ENCODE results near the gene KDM3A. TPM values are rescaled to one million over a fixed set of nuclear protein-coding genes. Genes with fewer than 3 reads are reported as not detected.

Gene KDM3A
- total and polyA plus RNA-seq, 10 of the 15 experiments (the other 5 are each of a cell fraction or from before 2014, with no cell fraction given): 3.8 to 102 (median 11.1) TPM

- BruUV-seq (replicated peaks): no TSS peak
- Histone ChIP-seq H3K79me2 (ENCODE audit: control insufficient read depth, insufficient read depth, low read length) (no peaks in the 10 kb centered on the region), H3K27me3 (replicated peaks in 1 of 2; ENCODE audit: control insufficient read depth in 2 of 2, insufficient read depth in 2 of 2, low read length in 1 of 2) (no peaks in the 10 kb centered on the region), H3K9me3 (replicated peaks; ENCODE audit: control insufficient read depth, insufficient read depth, low read length) (no peaks in the 10 kb centered on the region), H3K36me3 (ENCODE audit: control insufficient read depth in 2 of 2, insufficient read depth in 2 of 2, low read length in 1 of 2) (no peaks in the 10 kb centered on the region), H3K4me2 (ENCODE audit: control insufficient read depth, insufficient read depth) (no peak overlapping the region), H4K20me1 (ENCODE audit: control insufficient read depth, insufficient read depth) (no peaks in the 10 kb centered on the region), H3K4me3 (no peak overlapping the region), H3K9ac (ENCODE audit: control insufficient read depth, insufficient read depth, low read length) (no peak overlapping the region), H3K27ac (ENCODE audit: control insufficient read depth, insufficient read depth) (no peak overlapping the region), H3K4me1 (ENCODE audit: control insufficient read depth, insufficient read depth, low read length) (no peaks in the 10 kb centered on the region; the same call in 1 of the 2 replicates), H2AFZ (ENCODE audit: control insufficient read depth, low read depth, low read length) (no peak overlapping the region)
- DNase-seq (ENCODE audit: low read depth, low spot score): no peak
- ChIA-PET SMC1A (ENCODE audit: uncharacterized antibody, unreplicated experiment) (interaction anchor here (0.9 to 1.0 kb wide), 2 partner anchors 51 to 75 kb away, joined by 3 to 4 read pairs; no protein-coding TSS in a partner anchor), POLR2A (interaction anchor here (0.5 kb wide), 2 partner anchors 49 to 1291 kb away, joined by 3 read pairs; no protein-coding TSS in a partner anchor), RAD21 (ENCODE audit: unreplicated experiment) (interaction anchor here (1.6 kb wide), 1 partner anchor 49 kb away, joined by 3 read pairs; no protein-coding TSS in a partner anchor), CTCF (interaction anchor here (0.5 to 1.5 kb wide), 4 partner anchors 8 to 172 kb away, joined by 3 to 4 read pairs (median 4); partner anchors contain the start of gene KDM3A)
- in situ Hi-C loops (cut with MboI) (no loop called here), intact Hi-C loops (cut with micrococcal nuclease; ENCODE audit: unreplicated experiment) (no loop called here)
- WGBS (ENCODE audit: insufficient coverage, insufficient replicate concordance, low lambda C conversion rate, missing lambda C conversion rate): 82% methylated on average over 6 of the region's 6 CpGs
- FAIRE-seq: no peak
- ATAC-seq: no peak
- no peak for TF ChIP-seq EGR1 (IDR thresholded peaks at IDR 0.05; ENCODE audit: borderline replicate concordance in 1 of 2, low read depth in 2 of 2, low read length in 2 of 2)
- TF ChIP-seq SREBF1 (IDR thresholded peaks at IDR 0.05; ENCODE audit: low read length): no peak
- TF ChIP-seq, protein P1, sequence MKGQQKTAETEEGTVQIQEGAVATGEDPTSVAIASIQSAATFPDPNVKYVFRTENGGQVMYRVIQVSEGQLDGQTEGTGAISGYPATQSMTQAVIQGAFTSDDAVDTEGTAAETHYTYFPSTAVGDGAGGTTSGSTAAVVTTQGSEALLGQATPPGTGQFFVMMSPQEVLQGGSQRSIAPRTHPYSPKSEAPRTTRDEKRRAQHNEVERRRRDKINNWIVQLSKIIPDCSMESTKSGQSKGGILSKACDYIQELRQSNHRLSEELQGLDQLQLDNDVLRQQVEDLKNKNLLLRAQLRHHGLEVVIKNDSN (IDR thresholded peaks at IDR 0.05; ENCODE audit: borderline replicate concordance, extremely low read length, insufficient read depth, low read depth, low read length): no peak
- TF ChIP-seq CHD2 (IDR thresholded peaks at IDR 0.05; ENCODE audit: borderline replicate concordance, low read depth, low read length): no peak
- no peak for TF ChIP-seq PAX8 (IDR thresholded peaks at IDR 0.05)
- TF ChIP-seq BCL11A (IDR thresholded peaks at IDR 0.05; ENCODE audit: low read depth, low read length): no peak
- no peak for TF ChIP-seq ZNF274 (IDR thresholded peaks at IDR 0.05; ENCODE audit: insufficient read depth, insufficient read length)
- no peak for TF ChIP-seq ZBTB40 (IDR thresholded peaks at IDR 0.05; ENCODE audit: borderline replicate concordance)
- no peak for TF ChIP-seq MTA2 (IDR thresholded peaks at IDR 0.05; ENCODE audit: low read depth)
- no peak for TF ChIP-seq SPI1 (IDR thresholded peaks at IDR 0.05; ENCODE audit: borderline replicate concordance, insufficient read depth, low read depth, low read length)
- no peak for TF ChIP-seq POLR2A (IDR thresholded peaks at IDR 0.05; ENCODE audit: low read depth, low read length)
- TF ChIP-seq TARDBP (IDR thresholded peaks at IDR 0.05; ENCODE audit: borderline replicate concordance): no peak
- TF ChIP-seq, protein P2, sequence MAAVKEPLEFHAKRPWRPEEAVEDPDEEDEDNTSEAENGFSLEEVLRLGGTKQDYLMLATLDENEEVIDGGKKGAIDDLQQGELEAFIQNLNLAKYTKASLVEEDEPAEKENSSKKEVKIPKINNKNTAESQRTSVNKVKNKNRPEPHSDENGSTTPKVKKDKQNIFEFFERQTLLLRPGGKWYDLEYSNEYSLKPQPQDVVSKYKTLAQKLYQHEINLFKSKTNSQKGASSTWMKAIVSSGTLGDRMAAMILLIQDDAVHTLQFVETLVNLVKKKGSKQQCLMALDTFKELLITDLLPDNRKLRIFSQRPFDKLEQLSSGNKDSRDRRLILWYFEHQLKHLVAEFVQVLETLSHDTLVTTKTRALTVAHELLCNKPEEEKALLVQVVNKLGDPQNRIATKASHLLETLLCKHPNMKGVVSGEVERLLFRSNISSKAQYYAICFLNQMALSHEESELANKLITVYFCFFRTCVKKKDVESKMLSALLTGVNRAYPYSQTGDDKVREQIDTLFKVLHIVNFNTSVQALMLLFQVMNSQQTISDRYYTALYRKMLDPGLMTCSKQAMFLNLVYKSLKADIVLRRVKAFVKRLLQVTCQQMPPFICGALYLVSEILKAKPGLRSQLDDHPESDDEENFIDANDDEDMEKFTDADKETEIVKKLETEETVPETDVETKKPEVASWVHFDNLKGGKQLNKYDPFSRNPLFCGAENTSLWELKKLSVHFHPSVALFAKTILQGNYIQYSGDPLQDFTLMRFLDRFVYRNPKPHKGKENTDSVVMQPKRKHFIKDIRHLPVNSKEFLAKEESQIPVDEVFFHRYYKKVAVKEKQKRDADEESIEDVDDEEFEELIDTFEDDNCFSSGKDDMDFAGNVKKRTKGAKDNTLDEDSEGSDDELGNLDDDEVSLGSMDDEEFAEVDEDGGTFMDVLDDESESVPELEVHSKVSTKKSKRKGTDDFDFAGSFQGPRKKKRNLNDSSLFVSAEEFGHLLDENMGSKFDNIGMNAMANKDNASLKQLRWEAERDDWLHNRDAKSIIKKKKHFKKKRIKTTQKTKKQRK (IDR thresholded peaks at IDR 0.05; ENCODE audit: low read depth, low read length): no peak
- no peak for TF ChIP-seq GATAD2B (conservative IDR thresholded peaks at IDR 0.05; ENCODE audit: low read depth)
These were observed 48.2 kb upstream of the KDM3A start for GRCh38 chr2:86392873-86393518.
